ENCODE data around the gene CSTPP1.

DNA sequence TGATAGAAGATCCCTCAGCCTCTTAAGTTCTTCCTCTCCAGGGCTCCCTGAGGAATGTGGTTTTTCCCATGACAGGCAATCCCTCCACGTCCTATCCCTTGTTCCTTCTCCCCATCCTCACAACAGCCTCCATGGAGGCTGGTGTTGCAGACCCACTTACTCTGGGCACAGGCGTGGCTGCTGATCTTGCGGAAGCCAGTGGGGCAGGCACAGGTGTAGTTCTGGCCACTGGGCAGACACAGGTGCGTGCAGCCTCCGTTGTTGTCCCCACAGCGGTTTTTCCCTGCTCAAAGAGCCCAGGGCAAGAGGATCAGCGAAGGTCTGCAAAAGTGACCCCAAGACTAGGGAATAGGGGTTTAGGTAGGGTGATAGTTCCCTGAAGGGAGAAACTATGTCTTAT, 47.3 kb upstream of the CSTPP1 start:
- TF ChIP-seq POLR2A (IDR thresholded peaks at IDR 0.05; ENCODE audit: low read depth) = no peak
- no peak for TF ChIP-seq CTCF (IDR thresholded peaks at IDR 0.05)
- TF ChIP-seq EP300 (IDR thresholded peaks at IDR 0.05) = no peak
- no peak for TF ChIP-seq POLR2AphosphoS5 (IDR thresholded peaks at IDR 0.05)

All from esophagus muscularis mucosa (tissue), 4 donors.